Epithelial cell of prostate (primary cell): ENCODE measurements around the gene COQ8A.

Source experiments
- DNase-seq: peaks from one replicate; pipeline ENCODE4 v3.0.0-alpha.2; 2011; ENCODE audit warnings: low read depth, low spot score
- H3K27ac ChIP-seq: fragments of 450-650 bp; 2 replicates; pipeline ENCODE4 v1.5.1; 2017; ENCODE audit warnings: mild to moderate bottlenecking

Gene COQ8A

GRCh38 chr1:226982451-226983177 lies 42.5 kb downstream of the COQ8A start:
- no peak overlapping the region for H3K27ac ChIP-seq
- no peak for DNase-seq

- no peak overlapping the region for H3K27ac ChIP-seq
- DNase-seq: no peak
Observed at GRCh38 chr1:226983247-226983991, 43.3 kb downstream of the COQ8A start.

DNA sequence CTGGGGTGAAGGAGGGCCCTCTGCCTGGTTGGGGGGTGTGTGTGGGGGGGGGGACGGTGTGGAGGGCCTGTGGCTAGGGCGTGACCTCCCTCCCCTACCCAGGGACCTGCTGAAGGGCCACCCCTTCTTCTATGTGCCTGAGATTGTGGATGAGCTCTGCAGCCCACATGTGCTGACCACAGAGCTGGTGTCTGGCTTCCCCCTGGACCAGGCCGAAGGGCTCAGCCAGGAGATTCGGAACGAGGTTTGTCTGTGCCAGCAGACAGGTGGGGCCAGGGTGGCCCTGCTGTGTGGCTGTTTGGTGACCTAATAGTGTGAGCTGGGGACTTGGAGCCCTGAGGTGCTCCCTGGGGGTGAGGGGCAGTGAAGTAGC lies 43.9 kb downstream of the COQ8A start:
- no peak overlapping the region for H3K27ac ChIP-seq
- DNase-seq: no peak

GRCh38 chr1:226984521-226985238 lies 44.6 kb downstream of the COQ8A start:
- DNase-seq: no peak
- no peak overlapping the region for H3K27ac ChIP-seq

DNA sequence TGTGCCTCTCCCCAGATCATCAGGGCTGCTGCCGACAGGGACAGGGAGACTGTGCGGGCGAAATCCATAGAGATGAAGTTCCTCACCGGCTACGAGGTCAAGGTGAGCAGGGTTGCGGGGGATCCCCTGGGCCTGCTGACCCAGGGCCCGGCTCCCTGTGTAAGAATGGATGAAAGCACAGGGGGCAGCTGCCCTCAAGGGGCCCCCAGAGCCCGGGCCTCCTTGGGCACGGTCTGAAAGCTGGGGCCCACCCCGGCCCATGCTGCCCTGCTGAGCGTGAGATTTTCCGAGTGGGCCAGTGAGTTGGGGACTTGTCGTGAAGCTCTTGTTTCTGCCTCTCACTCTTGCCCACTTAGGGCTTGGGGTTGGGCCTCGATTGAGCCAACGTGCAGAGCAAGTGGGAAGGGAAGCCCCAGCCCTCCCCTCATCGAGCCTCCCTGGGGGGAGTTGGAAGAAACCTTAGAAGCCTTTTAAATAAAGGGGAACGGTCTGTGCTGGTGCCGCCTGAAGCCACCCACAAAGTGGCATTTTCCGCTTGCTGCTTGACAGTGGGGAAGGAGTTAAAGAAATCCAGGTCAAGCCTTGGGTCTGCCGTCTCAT lies 45.2 kb downstream of the COQ8A start:
- no peak overlapping the region for H3K27ac ChIP-seq
- DNase-seq: no peak

DNA sequence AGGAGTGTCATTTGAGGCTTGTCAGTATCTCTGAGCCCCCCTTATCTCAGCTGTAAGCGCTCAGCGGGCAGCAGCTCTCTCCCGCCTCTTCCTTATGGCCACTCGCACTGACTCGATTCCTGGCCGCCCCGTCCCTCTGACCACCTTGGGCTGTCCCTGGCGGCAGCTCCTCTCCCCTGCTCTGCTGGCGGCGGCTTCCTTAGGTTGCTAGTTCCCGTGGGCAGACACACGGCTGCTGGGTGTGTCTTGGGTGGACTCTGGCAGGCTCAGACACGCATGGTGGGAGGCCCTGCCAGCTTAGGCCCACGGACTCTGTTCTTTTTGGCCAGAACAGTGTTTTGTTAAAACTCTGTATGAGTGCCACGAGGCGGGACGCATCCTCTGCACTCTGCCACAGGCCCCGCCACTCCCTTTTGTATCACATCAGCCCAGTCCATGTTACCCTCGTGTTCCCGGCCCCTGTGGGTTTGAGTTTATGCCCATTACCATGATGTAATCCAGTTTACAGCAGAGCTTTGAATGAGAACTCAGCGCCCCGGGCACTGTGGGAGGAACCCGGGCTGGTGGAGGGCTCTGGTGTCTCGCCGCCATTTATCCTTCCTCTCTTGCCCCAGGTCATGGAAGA lies 45.9 kb downstream of the COQ8A start:
- no peak for DNase-seq
- no peak overlapping the region for H3K27ac ChIP-seq

DNA sequence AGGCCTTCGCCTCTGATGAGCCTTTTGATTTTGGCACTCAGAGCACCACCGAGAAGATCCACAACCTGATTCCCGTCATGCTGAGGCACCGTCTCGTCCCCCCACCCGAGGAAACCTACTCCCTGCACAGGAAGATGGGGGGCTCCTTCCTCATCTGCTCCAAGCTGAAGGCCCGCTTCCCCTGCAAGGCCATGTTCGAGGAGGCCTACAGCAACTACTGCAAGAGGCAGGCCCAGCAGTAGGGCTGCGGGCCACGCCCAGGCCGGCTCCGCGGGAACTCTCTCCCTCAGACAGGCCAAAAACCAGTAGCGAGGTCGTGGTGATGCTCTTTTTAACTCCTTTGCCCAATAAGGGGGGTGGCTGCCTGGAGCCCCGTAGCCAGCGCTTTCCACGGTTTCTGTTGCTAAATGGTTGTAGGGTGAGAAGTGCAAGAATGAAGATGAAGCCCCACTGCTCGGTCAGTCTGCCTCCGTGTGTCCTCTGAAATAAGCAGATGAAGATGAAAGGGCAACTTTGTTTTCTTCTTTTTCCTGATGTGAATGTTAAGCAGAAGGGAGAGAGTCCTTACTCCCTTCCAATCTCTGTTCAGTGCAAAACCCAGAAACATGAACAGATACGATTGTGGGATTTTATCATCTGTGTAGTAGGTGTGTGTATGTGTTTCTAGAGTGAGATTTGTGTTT lies 46.5 kb downstream of the COQ8A start:
- DNase-seq: no peak
- H3K27ac ChIP-seq: no peak overlapping the region

DNA sequence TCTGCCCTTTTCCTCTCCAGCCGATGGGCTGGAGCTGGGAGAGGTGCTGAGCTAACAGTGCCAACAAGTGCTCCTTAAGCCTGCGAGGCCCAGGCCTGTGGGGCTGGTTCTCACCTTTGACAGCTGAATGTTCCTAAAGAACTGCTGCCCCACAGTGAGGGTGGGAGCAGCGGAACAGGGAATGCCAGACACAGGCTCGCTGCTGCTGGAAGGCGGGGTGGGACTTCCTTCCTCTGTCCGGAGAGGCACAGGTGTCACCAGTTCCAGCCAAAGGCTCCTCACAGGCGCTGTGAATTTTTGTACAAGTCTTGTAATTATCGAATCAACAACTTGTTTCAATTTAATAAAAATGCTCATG lies 47.1 kb downstream of the COQ8A start:
- no peak for DNase-seq
- H3K27ac ChIP-seq: no peak overlapping the region

DNA sequence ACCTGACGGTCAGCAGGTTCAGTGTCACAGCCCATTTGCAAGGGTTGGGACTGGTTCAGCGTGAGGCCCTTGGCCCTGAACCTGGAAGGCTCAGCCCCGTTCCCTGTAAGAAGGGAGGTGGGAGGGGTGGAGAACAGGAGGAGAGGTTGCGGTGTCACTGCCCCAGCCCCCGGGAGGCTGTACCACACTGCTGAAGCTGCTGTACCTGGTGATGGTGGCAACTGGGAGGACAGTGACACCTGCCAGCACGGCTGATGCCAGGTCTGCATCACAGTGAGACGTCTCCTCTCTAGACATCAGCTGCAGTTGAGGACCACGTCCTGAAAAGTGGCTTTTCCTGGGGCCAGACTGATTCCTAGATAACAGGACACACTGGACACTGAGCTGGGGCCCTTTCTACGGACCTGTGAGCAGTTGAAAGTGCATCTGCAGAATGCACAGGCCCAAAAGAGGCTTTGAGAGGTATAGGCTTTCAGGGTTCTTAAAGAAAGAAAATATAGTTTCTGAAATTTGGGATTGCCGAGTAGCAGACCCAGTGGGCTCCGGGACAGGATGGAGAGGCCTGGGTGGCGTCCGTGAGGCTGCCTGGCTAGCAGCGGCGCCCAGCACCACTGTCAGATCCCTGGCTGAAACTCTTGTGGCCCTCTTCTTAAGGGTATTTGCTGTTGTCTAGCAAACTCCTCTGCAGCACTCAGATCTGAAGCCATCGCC lies 47.7 kb downstream of the COQ8A start:
- no peak overlapping the region for H3K27ac ChIP-seq
- DNase-seq: no peak

- no peak for DNase-seq
- H3K27ac ChIP-seq: no peak overlapping the region
Observed at GRCh38 chr1:226988334-226988666, 48.2 kb downstream of the COQ8A start.

DNA sequence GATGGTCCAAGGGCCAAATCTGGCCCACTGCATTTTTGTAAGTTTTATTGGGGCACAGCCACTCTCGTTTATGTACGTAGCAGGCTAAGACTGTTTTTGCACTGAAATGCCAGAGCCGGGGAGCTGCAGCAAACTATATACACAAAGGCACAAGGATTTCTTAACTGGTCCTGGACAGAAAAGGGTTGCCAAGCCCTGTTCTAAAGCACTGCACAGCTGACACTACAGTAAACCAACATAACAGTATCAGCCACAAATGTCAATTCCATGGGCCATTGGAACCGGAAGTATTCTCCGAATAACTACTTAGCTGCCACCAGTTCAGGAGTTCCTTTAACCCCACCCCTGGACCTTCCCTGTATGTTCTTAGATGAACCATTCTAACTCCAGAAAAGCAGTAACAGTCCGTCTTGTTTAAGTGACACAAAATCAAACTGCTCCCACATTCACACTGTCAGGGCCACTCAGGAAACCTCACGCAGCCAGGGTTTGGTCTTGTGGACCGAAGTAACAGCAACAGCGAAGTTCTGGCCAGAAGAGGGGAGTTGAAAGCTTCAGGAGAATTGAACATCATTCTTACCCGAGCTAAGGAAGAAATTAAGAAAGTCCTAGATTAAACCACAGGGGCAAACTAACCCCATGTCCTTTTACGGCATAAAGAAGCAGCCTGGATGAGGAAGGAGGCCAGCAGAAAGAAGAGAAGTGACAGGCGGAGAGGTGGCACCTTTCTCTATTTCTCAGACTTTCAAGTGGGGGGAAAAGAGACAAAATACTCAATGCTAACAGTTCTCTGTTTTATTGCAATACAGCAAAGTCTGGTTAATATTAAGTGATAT lies 49.2 kb downstream of the COQ8A start:
- no peak for DNase-seq
- no peak overlapping the region for H3K27ac ChIP-seq

DNA sequence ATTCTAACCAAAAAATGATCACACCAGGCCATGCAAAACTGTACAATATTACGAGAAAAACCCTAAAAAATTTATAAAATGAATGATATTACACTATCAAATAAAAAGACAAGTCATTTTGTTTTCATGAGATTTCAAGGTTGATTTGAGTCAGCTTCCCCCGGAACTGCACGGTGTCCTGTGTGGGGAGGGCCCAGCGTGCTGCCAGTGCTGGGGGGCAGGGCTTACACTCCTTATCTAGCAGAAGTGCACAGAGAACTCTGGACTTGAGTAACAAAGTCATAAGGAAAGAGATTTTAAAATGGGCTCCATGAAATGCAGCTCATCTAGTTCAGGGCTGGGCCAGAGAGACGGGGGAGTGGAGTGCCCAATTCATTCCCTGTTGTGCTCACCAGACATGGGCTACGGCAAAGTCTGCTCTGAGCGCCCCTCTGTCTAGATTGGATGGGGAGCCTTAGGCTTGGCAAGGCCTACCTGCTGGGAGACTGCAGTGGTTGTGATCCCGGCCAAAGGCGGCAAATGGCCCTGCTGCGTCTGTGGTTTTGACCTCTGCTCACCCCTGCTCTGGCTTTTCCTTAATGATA lies 50.1 kb downstream of the COQ8A start:
- no peak overlapping the region for H3K27ac ChIP-seq
- no peak for DNase-seq

- no peak overlapping the region for H3K27ac ChIP-seq
Observed at GRCh38 chr1:226991920-226992319, 51.8 kb downstream of the COQ8A start.

GRCh38 chr1:226993814-226994585 lies 53.9 kb downstream of the COQ8A start:
- no peak overlapping the region for H3K27ac ChIP-seq
- no peak for DNase-seq

More at GRCh38 chr1:226991920-226992319, 51.8 kb downstream of the COQ8A start:
- DNase-seq: no peak

DNA sequence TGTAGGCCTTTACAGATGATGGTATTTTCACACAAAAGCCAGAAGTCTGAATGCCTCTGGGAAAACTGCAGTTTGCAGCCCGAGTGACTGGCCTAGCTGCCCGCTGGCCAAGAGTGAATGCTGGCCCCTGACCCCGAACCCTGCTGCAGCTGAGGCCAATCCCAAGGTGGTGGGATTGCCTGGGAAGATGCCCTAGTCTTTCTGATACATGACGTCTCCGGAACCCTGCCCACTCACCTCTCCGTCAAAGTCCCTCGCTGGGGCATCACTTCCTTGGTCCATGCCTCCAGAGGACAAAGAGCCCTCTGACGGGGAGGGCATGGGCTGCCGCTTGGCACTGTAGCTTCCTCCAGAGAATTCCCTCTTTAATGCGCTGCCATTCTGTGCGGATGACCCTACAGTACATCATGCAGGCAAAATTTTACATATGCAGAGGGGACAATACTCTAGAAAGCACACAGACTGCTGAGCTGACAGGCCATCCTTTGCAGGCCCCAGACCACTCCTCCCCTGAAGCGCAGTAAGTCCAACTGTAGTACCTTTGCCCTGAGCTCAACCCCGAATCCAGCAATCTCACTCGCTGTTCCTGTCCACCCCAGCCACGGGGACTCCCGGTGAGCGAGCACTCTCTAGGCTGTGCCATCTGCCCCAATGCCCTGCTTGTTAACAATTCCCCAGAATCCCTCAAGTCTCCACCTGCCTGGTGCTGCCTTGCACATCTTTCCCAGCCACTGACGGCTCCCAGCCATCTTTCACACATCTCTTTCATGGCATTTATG lies 54.7 kb downstream of the COQ8A start:
- no peak for DNase-seq
- H3K27ac ChIP-seq: no peak overlapping the region

GRCh38 chr1:226995365-226996332 lies 55.6 kb downstream of the COQ8A start:
- no peak overlapping the region for H3K27ac ChIP-seq
- DNase-seq: no peak
